DND-41 (cell line): ENCODE measurements around the gene STX16.

Experiments used
- EZH2 ChIP-seq: IDR thresholded peaks from 3 replicates; pipeline ENCODE4 v1.6.1; 2012; ENCODE audit warnings: borderline replicate concordance, low read depth, mild to moderate bottlenecking, moderate library complexity, low read length, inconsistent platforms; ENCODE audit not compliant: severe bottlenecking
- TF ChIP-seq, protein P1 (sequence below): IDR thresholded peaks from 2 replicates; pipeline ENCODE4 v1.5.1; 2012; ENCODE audit warnings: borderline replicate concordance, low read length, moderate library complexity, mild to moderate bottlenecking; ENCODE audit not compliant: poor library complexity, severe bottlenecking; ENCODE audit errors: extremely low read depth

DNA sequence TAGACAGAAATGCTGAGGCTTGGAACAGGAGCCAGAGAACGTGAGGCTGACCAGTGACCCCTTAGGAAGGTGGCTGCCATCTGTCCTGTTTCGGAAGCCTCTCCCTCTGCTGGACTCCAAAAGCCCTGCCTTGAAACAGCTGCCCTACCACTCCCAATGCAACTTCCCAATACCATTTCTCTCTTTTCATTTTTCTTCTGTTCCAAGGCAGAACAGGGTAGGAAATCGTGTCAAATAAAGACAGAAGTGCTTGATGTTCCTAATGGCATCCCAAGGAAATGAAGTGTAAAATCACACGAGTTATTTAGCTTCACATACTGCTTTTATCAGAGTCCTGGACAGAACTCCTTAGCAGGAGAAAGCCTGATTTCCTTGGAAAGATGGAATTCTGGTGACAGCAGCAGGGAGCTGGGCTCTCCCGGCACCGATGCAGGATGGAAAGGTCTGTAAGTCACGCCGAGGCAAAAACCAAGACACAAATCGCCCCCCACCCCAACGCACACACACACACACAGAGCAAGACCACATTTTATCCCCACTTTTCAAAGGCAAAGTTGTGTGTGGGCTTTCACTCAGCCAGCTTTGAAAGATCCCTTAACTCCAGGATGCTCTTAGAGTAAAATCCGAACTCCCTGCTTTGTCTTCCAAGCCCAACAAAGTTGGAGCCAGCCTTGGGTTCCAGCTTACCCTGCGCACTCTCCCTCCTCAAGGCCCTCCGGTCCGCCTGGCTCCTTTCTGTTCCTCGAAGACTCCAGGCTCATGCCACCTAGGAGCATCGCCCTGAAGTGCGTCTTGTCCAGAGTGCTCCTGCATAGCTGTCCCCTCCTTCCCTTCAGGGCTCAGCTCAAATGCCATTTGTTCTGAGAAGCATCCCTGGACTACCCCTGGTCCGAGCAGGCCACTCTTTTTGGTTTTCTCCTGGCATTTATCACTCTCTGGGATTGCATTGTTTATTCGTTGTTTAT is 11.6 kb upstream of the STX16 start:
- TF ChIP-seq, protein P1, sequence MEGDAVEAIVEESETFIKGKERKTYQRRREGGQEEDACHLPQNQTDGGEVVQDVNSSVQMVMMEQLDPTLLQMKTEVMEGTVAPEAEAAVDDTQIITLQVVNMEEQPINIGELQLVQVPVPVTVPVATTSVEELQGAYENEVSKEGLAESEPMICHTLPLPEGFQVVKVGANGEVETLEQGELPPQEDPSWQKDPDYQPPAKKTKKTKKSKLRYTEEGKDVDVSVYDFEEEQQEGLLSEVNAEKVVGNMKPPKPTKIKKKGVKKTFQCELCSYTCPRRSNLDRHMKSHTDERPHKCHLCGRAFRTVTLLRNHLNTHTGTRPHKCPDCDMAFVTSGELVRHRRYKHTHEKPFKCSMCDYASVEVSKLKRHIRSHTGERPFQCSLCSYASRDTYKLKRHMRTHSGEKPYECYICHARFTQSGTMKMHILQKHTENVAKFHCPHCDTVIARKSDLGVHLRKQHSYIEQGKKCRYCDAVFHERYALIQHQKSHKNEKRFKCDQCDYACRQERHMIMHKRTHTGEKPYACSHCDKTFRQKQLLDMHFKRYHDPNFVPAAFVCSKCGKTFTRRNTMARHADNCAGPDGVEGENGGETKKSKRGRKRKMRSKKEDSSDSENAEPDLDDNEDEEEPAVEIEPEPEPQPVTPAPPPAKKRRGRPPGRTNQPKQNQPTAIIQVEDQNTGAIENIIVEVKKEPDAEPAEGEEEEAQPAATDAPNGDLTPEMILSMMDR, result no peak
- TF ChIP-seq EZH2, result no peak
